ENCODE measurements around the gene ADORA2A. TPM values are rescaled to one million over a fixed set of nuclear protein-coding genes. Genes with fewer than 3 reads are reported as not detected.
A peak's percentile ranks its signal among the peaks of the same experiment; 100 is the strongest.

The ADORA2A gene
- total RNA-seq, 2 donors from 2014 or later: 14.5 to 47.6 TPM

DNA sequence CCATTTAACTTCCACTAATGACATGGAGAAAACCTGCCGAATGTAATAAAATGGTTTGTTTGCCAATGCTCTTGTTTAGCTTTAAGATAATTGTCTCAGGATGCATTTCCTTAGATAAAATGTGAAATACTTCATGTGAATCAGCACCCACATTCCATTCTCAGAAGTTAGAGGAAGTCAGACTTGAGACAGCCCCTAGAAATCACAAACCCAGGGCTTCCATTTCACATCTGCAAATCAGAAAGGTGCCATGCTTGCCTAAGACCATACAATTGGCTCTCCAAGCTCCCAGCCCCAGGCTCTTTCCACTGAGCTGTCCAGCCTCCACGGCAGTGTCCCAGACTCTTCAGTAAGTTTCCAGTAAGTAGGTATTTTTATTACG, 35.6 kb upstream of the ADORA2A start:
- Histone ChIP-seq H3K4me3 (no peak overlapping the region), H3K27ac (peak overlapping the region; percentile 64 to 78), H3K4me1 (ENCODE audit: control insufficient read depth in 1 of 2, low read depth in 2 of 2) (peaks cover 27 to 41% of the 10 kb centered on the region in 2 donors), H3K9me3 (no peaks in the 10 kb centered on the region), H3K36me3 (peaks cover 3% of the 10 kb centered on the region), H3K27me3 (replicated peaks; ENCODE audit: insufficient read depth) (no peaks in the 10 kb centered on the region)
- ATAC-seq (ENCODE audit: insufficient number of reproducible peaks, low FRiP score, low read depth): no peak
- DNase-seq (ENCODE audit: low spot score): no peak
- TF ChIP-seq, protein P1, sequence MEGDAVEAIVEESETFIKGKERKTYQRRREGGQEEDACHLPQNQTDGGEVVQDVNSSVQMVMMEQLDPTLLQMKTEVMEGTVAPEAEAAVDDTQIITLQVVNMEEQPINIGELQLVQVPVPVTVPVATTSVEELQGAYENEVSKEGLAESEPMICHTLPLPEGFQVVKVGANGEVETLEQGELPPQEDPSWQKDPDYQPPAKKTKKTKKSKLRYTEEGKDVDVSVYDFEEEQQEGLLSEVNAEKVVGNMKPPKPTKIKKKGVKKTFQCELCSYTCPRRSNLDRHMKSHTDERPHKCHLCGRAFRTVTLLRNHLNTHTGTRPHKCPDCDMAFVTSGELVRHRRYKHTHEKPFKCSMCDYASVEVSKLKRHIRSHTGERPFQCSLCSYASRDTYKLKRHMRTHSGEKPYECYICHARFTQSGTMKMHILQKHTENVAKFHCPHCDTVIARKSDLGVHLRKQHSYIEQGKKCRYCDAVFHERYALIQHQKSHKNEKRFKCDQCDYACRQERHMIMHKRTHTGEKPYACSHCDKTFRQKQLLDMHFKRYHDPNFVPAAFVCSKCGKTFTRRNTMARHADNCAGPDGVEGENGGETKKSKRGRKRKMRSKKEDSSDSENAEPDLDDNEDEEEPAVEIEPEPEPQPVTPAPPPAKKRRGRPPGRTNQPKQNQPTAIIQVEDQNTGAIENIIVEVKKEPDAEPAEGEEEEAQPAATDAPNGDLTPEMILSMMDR (IDR thresholded peaks at IDR 0.05): no peak

DNA sequence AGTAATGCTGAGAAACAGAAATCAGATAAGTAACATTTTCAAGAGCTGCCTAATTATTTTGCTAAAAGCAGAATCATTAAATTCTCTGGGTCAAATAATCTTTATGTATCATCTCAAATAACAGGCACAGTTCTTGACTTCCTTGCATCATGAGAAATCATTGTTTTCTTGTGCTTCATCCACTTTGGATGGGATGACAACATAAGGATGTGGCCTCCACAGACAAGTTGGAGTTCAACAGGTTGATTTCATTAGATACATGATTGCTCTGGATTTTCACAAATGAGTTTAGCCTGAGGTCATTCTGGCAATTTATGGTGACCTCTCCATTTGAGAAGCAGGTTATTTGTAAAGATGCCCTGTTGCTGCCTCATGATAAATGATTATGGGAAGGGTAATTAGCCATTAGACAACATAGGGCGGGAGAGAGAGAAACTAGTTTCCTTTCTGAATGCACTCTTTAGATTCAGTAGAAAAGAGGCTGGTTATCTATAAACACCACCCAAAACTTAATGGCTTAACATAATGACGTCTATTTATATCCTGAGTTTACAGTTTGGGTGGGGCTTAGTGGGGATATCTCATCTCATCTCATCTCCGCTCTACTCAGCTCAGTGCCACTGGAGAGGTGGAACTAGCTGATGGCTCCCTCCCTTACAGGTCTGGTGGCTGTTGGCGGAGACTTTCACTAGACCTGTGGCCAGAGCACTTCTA, 35.0 kb upstream of the ADORA2A start:
- Histone ChIP-seq H3K36me3 (peaks cover 8% of the 10 kb centered on the region), H3K9me3 (no peaks in the 10 kb centered on the region)
- TF ChIP-seq, protein P1 (IDR thresholded peaks at IDR 0.05): no peak

DNA sequence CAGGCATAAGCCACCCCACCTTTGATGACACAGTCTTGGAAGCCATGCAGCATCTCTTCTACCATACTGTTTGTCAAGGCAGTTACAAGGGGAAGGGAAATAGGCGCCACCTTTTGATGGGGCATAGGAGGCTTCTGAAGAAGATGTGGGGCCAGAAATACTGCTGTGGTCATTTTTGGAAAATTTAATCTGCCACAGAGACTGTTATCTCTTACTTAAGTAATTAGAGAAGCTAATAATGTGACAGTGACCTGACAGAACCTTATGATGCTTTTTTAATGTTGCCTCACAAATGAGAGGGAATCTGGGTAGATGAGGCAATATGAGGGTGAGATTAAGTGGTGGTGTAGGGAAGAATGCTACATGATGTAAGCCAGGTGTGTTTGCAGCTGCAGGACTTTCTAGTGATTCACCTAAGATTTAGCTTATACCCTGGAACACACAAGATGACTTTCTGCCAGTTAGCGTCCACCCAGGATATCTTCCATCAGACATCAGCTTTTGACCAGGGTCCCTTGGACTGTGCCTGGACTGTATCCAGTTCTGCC, 34.3 kb upstream of the ADORA2A start:
- Histone ChIP-seq H3K27me3 (replicated peaks; ENCODE audit: insufficient read depth) (no peaks in the 10 kb centered on the region), H3K4me3 (no peak overlapping the region), H3K9me3 (no peaks in the 10 kb centered on the region), H3K27ac (peak overlapping the region in 1 of 2 donors; percentile 2), H3K4me1 (ENCODE audit: control insufficient read depth in 1 of 2, low read depth in 2 of 2) (peaks cover 27 to 41% of the 10 kb centered on the region in 2 donors), H3K36me3 (peaks cover 8% of the 10 kb centered on the region)
- ATAC-seq (ENCODE audit: insufficient number of reproducible peaks, low FRiP score, low read depth): no peak
- no peak for DNase-seq (ENCODE audit: low spot score)
- TF ChIP-seq, protein P1 (IDR thresholded peaks at IDR 0.05): no peak

More for the DNA sequence above, 35.0 kb upstream of the ADORA2A start:
- Histone ChIP-seq H3K27ac (peak overlapping the region; percentile 64 to 78), H3K4me1 (ENCODE audit: control insufficient read depth in 1 of 2, low read depth in 2 of 2) (peaks cover 27 to 41% of the 10 kb centered on the region in 2 donors), H3K4me3 (no peak overlapping the region), H3K27me3 (replicated peaks; ENCODE audit: insufficient read depth) (no peaks in the 10 kb centered on the region)
- no peak for ATAC-seq (ENCODE audit: insufficient number of reproducible peaks, low FRiP score, low read depth)
- DNase-seq (ENCODE audit: low spot score): no peak

DNA sequence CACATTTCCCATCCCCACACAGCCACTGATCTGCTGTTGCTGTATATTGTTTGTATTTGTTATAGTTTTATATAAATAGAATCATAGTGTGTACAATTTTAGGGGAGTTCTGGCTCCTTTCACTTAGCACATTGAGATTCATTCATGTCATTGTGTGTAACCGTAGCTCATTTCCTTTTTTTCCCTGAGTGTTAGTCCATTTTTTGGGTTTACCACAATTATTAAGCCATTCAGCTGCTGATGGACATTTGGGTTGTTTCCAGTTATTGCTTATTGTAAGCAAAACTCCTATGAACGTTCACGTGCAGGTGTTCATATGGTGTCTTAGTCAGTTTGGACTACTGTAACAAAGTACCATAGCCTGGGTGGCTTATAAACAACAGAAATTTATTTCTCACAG, 33.6 kb upstream of the ADORA2A start:
- no peak for ATAC-seq (ENCODE audit: insufficient number of reproducible peaks, low FRiP score, low read depth)
- TF ChIP-seq, protein P1 (IDR thresholded peaks at IDR 0.05): no peak

DNA sequence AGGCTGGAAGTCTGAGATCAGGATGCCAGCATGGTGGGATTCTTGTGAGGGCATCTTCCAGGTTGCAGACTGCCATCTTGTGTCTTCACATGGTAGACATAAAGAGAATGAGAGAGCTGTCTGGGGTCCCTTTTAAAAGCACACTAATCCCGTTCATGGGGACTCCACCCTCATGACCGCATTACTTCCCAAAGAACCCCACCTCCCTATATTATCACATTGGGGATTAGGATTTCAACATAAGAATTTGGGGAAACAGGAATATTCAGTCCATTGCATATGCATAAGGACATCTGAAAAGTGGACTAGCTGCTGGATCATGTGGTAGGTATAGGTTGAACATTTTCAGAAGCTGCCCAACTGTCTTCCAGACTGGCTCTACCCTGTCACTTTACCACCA, 33.1 kb upstream of the ADORA2A start:
- no peak overlapping the region for H3K27ac ChIP-seq
- no peak overlapping the region for H3K4me3 ChIP-seq
- no peaks in the 10 kb centered on the region for H3K9me3 ChIP-seq
- no peaks in the 10 kb centered on the region for H3K27me3 ChIP-seq (replicated peaks; ENCODE audit: insufficient read depth)
- no peak for ATAC-seq (ENCODE audit: insufficient number of reproducible peaks, low FRiP score, low read depth)
- DNase-seq (ENCODE audit: low spot score): no peak
- TF ChIP-seq, protein P1 (IDR thresholded peaks at IDR 0.05): no peak
- H3K36me3 ChIP-seq: peaks cover 8% of the 10 kb centered on the region
- H3K4me1 ChIP-seq (ENCODE audit: control insufficient read depth in 1 of 2, low read depth in 2 of 2): peaks cover 25 to 34% of the 10 kb centered on the region in 2 donors

More for the DNA sequence above, 33.6 kb upstream of the ADORA2A start:
- H3K4me3 ChIP-seq: no peak overlapping the region
- DNase-seq (ENCODE audit: low spot score): no peak
- H3K36me3 ChIP-seq: peaks cover 8% of the 10 kb centered on the region
- no peaks in the 10 kb centered on the region for H3K9me3 ChIP-seq
- H3K27ac ChIP-seq: no peak overlapping the region
- peaks cover 27 to 38% of the 10 kb centered on the region in 2 donors for H3K4me1 ChIP-seq (ENCODE audit: control insufficient read depth in 1 of 2, low read depth in 2 of 2)
- no peaks in the 10 kb centered on the region for H3K27me3 ChIP-seq (replicated peaks; ENCODE audit: insufficient read depth)
